EH (cell line): ENCODE measurements around the gene PAX5.
A peak's percentile ranks its signal among the peaks of the same experiment; 100 is the strongest.
"Not testable (repeated sequence)": the region's sequence is repeated elsewhere in the genome, so short reads cannot be mapped to it uniquely, and the experiment has no call there.

Experiments
- DNase-seq: peaks from one replicate; pipeline ENCODE4 v3.0.0-alpha.2; 2015; ENCODE audit warnings: low read depth

Gene PAX5

GRCh38 chr9:36878986-36879982 lies 154.8 kb downstream of the PAX5 start:
- no peak for DNase-seq

DNA sequence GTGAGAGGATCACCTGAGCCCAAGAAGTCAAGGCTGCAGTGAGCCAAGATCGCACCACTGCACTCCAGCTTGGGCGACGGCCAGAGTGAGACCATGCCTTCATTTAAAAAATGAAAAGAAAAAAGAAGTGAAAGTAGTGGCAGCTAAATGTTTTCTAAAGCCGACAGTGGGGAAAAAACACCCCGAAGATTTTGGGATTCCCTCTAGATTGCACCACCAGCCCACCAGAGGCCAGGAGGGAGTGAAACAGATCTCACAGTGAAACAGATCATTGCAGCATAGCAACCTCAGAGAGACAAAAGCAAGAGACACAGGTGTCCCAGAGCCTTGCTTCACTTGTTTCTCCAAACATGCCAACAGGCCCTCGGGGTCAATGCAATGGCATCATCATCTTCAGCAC lies 156.8 kb downstream of the PAX5 start:
- DNase-seq = no peak

DNA sequence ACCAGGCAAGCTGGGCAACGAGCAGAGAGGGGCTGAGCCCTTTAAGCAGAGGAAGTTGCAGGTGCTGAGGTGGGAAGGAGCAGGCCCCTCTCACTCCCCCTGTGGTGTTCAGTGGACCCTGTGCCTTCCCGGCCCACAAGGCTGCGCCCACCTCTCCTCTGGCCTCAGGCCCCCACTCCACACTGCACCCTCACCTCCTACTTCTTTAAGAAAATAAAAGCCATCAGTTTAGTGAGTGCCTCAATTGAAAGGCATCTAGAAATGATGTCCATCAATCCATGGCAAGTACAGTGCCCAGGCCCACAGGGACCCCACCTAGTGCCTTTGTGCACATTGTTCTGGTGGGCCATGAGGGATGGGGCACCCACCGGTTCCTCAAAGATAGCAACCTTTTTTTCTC lies 158.0 kb downstream of the PAX5 start:
- DNase-seq = no peak

GRCh38 chr9:36874921-36875320 lies 159.1 kb downstream of the PAX5 start:
- DNase-seq = peak; percentile 42

DNA sequence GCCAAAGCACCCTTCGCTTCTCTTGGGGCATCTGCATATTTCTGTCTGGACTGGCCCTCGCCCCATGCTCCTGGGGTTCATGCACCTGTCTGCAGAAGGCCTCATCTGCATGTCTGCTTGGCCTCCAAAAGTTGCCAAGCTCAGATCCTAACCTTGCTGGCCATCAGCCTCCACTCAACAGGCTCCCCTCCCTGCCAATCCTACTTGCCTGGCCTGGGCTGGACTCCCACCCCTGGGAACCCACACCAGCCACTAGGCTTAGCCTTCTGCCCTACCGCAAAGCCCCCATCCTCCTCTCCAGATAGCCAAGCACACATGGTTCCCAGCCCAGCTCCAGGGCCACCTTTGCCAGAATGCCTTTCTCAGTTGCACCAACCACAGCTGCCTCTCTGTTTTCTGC lies 159.8 kb downstream of the PAX5 start:
- no peak for DNase-seq

- peak; percentile 60 for DNase-seq
These were observed 160.7 kb downstream of the PAX5 start for GRCh38 chr9:36873247-36873875.

- no peak for DNase-seq
These were observed 161.4 kb downstream of the PAX5 start for GRCh38 chr9:36872641-36873040.

DNA sequence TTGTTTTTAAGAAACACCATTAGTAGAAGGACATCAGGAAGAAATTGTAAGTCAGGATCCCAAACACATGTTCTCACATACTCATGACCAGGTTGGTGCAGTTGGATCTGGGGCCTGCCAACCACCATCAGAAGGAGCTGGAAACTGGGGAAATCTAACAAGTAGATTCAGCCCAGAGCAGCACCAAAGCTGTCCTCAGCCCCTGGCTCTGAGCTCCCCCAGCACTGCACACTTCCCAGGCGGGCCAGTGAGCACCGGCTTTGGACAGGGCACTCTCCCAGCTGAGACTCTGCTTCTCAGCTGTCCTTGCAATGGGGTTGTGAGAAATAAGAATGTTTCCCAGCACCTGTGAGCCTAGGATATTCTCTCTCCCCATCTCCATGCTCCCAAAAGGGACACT lies 162.5 kb downstream of the PAX5 start:
- no peak for DNase-seq

DNA sequence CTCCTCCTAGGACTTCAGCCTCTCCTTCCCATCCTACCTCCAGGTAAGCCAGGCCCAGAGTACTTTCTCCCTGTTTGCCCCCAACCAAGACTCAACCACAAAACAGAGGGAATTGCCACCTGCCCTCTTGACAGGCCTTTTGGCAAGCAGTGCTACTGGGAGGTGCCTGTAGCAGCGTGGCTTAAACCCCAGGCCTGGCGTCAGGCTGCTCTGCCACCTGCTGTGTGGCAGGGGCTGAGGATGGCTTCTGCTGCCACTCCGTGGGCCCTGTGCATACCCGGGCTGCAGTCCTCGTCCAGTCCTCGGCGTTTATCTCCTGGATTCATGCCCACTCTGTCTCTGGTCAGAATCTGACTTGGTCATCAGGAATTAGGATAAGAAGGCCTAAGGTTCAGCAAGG lies 163.1 kb downstream of the PAX5 start:
- DNase-seq = no peak

GRCh38 chr9:36869605-36870004 lies 164.5 kb downstream of the PAX5 start:
- not testable (repeated sequence) for DNase-seq

DNA sequence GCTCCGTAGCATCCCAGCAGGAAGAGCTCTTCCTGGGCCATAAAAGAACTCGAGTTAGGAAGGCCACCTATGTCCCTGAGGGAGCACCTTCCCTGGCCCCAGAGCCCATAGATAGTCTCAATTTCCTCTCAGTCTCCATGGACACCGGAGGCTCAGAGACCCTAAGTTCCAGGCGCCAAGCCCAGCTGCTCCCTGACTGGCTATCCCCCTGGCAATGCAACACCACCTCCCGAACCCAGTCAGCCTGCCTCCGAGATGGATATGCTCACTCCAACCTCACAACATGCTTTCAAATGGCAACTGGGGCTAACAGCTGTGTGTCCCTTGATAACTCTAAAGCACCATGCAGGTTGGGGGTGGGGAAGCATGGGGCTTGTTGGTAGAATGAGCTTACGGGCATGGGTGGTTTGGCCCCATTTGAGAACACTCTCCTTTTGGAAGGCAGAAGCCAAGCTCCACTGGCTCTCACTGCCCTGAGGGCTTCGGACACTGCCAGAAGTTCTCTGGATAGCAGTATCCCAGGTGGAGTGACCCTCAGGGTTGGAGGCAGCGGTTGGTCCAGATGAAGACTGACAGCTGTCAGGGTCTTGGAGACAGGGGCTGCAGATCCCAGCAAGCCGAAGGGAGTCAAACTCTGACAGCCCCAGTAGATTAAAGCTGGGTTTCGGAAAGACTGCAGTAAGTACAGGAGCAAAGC lies 165.3 kb downstream of the PAX5 start:
- DNase-seq = no peak

DNA sequence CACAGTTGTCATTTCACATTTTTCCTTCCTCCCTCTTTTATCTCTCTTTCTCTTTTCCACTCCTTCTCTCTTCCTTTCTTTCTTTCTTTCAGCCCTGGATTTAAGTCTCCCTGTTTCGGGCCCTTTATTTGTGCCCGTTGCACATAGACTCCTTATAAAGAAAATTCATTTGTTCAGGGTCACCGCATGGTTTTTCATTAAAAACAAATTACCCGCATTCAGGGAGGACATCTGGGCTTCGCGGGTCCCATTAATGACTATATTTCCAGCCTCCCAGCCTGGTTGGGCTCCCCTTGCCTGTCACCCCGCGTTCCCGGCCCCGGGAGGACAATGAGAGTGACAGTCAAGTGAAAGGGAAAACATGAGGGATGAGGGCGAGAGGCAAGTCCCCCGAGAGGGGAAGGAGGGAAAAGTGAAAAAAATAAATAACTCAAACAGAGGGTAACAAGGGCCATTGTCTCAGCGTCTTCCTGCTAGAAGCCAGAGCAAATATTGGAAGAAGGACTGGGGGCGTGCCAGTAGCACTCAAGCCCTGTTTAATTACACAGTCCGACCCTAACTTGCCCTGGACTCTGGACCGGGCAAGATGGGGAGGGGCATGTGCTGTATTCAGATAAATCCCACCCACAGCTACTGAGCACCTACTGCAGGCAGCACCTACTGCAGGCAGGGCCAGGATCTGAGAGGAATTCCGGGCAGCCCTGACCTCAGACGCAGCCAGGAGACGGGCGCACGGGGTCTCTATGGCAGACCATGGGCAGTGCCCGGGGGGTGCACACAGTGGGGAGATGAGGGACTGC lies 166.2 kb downstream of the PAX5 start:
- no peak for DNase-seq

DNA sequence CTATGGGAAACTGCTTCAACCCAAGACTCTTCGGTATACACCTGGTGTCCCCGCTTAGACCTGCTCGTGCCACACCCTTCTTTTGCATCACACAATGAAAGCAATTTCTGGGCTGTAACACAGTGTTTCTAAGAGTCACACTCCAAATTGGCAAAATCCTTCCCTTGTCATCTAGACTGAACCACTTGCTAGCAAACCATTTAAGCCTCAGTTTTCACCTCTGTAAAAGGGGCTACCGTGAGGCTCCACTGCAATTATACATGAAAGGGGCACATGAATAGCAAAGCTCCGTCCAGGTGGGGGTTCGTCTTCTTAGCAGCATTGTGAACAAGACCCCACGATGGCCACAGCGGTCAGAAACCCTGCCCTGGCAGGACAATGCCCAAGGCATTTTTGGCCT lies 166.8 kb downstream of the PAX5 start:
- DNase-seq = no peak

DNA sequence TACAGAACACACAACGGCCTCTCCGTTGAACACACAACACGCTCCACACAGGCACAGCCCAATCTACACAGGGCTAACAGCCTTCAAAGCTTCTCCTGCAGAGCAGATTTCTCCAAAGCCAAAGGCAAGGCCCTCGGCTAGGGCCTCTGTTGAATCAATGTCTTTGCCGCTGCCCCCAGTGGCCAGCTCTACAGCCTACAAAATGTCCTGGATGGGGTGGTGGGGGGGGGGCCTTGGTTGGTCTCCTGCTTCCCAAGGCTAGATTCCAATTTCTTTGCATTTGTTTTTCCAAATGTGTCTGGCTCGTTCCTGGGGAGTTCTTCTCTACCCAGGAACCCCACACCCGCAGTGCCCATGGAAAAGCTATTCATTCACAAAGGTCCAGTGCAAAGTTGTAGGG lies 167.2 kb downstream of the PAX5 start:
- no peak for DNase-seq

DNA sequence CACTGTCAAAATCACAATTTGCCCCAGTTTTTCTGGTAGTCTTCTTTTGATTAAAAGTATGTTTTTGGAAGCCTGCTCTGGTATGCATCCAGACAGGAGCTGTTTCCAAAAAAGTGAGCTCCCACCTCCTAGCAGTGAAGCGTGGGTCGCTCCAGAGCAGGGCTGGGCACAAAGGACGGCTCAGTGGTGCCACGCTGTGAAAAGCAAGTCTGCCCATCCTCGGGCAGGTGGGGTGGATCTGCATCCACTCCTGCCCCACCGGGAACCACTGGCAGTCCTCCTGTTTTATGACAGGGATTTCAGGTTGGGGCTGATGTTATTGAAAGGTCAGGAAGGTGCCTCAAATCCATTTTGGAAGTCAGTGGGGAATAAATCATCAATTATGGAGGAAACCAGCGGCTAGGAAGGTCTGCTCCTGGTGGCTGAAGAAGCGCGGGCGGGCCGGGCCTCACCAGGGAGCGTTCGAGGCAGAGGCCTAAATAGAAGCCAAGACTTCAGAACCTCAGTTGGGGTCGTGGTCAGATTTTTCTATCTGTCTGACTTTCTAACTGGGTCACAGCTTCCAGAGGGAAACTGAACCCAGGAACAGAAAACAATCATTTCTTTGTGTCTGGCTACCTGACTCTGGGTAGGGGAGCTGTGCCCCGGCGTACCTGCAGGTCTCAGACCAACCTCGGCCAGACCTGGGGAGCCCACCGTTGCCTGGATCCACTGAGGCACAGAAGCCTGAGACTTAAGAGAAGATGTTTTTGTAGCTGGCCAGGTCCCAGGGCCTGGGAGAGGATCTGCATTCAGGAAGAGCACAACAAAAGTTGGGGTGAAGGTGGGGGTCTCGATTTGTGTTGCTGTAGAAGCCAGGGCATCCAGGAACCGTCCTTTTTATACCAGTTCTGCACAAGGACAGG lies 168.1 kb downstream of the PAX5 start:
- no peak for DNase-seq

DNA sequence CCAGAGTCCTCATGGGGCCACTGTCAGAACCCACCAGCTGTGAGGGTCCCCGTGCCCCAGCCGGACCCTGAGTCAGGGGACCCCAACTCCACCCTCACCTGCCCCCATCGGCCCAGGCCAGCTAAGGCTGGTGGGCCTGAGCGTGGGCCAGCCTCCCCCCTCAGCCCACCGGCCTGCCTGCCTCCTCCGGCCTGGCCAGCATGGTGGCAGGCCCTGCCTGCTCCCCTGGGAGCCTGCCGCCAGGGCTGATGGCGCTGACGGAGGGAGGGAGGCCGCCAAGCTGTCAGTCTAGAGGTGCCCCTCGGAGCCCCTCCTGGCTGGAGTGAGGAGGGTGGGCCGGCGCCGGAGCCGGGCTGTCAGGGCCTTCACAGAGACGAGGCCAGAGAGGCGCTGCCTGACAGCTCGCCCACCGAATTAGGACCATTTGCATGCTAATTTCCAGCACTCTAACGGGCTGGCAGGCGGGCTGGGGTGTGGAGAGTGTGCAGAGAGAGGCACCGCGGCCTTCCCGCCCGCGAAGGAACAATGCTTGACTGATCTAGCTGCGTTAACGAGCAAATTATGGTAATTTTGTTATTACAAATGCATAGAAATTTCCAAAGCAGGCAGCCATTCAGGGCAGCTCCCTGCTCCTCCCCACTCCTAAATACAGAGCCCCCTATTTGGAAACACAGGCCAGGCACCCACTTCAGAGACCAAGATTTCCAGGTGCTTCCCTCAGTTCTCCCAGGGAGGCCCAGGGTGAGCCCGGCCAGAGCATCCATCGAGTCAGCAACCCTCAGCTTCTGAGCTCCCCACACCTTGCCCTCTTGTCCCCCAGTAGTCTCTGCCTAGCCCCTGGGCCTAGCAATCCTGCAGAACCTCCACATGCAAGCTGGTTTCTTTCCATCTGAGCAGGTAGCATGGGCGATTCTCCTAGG lies 169.3 kb downstream of the PAX5 start:
- DNase-seq = no peak

- DNase-seq = peak; percentile 44
These were observed 171.6 kb downstream of the PAX5 start for GRCh38 chr9:36862206-36863145.

DNA sequence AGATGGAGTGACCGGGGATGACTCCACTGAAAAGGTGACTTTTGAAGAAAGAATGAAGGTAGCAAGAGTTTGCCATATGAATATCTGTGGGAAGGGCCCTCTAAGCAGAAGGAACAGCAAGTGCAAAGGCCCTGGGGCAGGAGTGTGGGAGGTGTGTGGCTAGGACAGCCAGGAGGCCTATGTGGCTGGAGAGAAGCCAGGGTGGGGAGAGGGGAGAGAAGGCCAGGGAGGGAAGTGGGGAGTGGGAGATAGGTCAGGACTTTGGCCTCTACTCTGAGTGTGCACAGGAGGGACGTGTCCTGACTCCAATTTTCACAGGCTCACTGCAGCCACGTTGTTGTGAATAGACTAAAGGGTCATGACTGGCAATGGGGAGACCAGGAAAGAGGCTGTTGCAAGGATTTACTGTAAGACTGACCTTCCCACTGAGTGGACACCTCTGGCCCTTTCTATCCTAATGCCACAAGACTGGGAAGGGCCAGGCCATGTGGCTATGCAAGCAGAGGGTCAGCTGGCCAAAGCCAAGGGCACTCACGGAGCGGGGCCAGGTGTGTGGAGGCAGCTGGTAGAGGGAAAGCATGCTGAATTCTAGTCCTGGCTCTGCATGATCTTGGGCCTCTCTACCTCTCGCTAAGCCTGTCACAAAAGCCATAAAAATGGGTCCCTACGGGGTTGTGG lies 172.4 kb downstream of the PAX5 start:
- no peak for DNase-seq
